Fibroblast of villous mesenchyme (primary cell): Measurements from ENCODE around the gene CPNE4. TPM values are rescaled to one million over a fixed set of nuclear protein-coding genes. Genes with fewer than 3 reads are reported as not detected.

Source experiments
- DNase-seq: peaks from one replicate; pipeline ENCODE4 v3.0.0-alpha.2; 2010; ENCODE audit warnings: low read depth
- H3K4me3 ChIP-seq: 2 replicates; pipeline ENCODE4 v1.5.1; 2011; ENCODE audit warnings: low read depth, mild to moderate bottlenecking, low read length
- CTCF ChIP-seq: IDR thresholded peaks from 2 replicates; pipeline ENCODE4 v1.5.1; 2012; ENCODE audit warnings: low read depth, mild to moderate bottlenecking, low read length; ENCODE audit not compliant: insufficient read depth
- total RNA-seq: library from RNA; depleted of rRNA; stranded (reverse); fragments of >200 nt; gene quantifications from 2 replicates; pipeline ENCODE4 v1.2.3, GENCODE V29; 2012

CPNE4 gene
- total RNA-seq, 1 donor: not detected

GRCh38 chr3:131795390-131796090, 239.3 kb downstream of the CPNE4 start:
- no peak overlapping the region for H3K4me3 ChIP-seq
- DNase-seq: peak; percentile 65
- no peak for TF ChIP-seq CTCF

- TF ChIP-seq CTCF: peak; percentile 90
- H3K4me3 ChIP-seq: no peak overlapping the region
- DNase-seq: peak; percentile 67
Observed at GRCh38 chr3:131794766-131795388, 239.9 kb downstream of the CPNE4 start.

- DNase-seq: no peak
- no peak for TF ChIP-seq CTCF
- no peak overlapping the region for H3K4me3 ChIP-seq
Observed at GRCh38 chr3:131793870-131794269, 240.9 kb downstream of the CPNE4 start.

GRCh38 chr3:131789188-131789587, 245.6 kb downstream of the CPNE4 start:
- TF ChIP-seq CTCF: no peak
- DNase-seq: no peak
- H3K4me3 ChIP-seq: no peak overlapping the region

GRCh38 chr3:131786386-131786785, 248.4 kb downstream of the CPNE4 start:
- TF ChIP-seq CTCF: no peak
- no peak for DNase-seq
- H3K4me3 ChIP-seq: no peak overlapping the region

GRCh38 chr3:131782751-131783150, 252.1 kb downstream of the CPNE4 start:
- no peak overlapping the region for H3K4me3 ChIP-seq
- DNase-seq: no peak
- no peak for TF ChIP-seq CTCF
